ENCODE data around the gene C15orf61. TPM values are rescaled to one million over a fixed set of nuclear protein-coding genes. Genes with fewer than 3 reads are reported as not detected.

C15orf61 gene
- total and polyA plus RNA-seq, 2 donors (not counting 1 experiment from before 2014, with no cell fraction given): 6.1 to 6.3 TPM

- Mint-ChIP-seq H3K4me1 (peaks cover 14% of the 10 kb centered on the region), H3K4me3 (no peak overlapping the region), H3K27ac (no peak overlapping the region), H3K27me3 (no peaks in the 10 kb centered on the region), H3K9me3 (ENCODE audit: insufficient read depth) (no peaks in the 10 kb centered on the region)
- ChIA-PET CTCF (interaction anchor here (1.2 kb wide), 1 partner anchor 39 kb away, joined by 3 read pairs; no protein-coding TSS in a partner anchor), POLR2A (no interaction called here)
- H3K4me2 ChIP-seq (replicated peaks; ENCODE audit: low read depth, low read length, poor library complexity, severe bottlenecking): no peak overlapping the region
- H3K4me1 ChIP-seq (ENCODE audit: control insufficient read depth in 2 of 2, insufficient read depth in 2 of 2, low read length in 2 of 2): peaks cover 3 to 8% of the 10 kb centered on the region in 2 donors
- peaks cover 10% of the 10 kb centered on the region for H3K79me2 ChIP-seq (ENCODE audit: control insufficient read depth, insufficient read depth, low read length)
- H2AFZ ChIP-seq (ENCODE audit: insufficient read depth, low read depth, low read length, poor library complexity, severe bottlenecking): no peak overlapping the region
- peaks cover 6% of the 10 kb centered on the region for H4K20me1 ChIP-seq (ENCODE audit: control insufficient read depth, insufficient read depth, low read length, poor library complexity, severe bottlenecking)
- H3K27me3 ChIP-seq (replicated peaks in 1 of 4; ENCODE audit: control extremely low read depth in 1 of 4, control insufficient read depth in 3 of 4, insufficient read depth in 4 of 4, low read length in 3 of 4): no peaks in the 10 kb centered on the region
- H3K36me3 ChIP-seq (replicated peaks in 1 of 2; ENCODE audit: control extremely low read depth in 1 of 2, control insufficient read depth in 1 of 2, extremely low read depth in 1 of 2, insufficient read depth in 2 of 2, low read length in 1 of 2): peaks cover 3 to 15% of the 10 kb centered on the region in 2 experiments
- ATAC-seq (ENCODE audit: low read depth) (no peak), DNase-seq (no peak)
- intact Hi-C loops (cut with micrococcal nuclease): no loop called here
- 100% methylated on average over 1 of the region's 4 CpGs for WGBS (ENCODE audit: insufficient coverage)
- no peak for TF ChIP-seq CTCF (IDR thresholded peaks at IDR 0.05)
- H3K9ac ChIP-seq (ENCODE audit: low read length): no peak overlapping the region
- H3K27ac ChIP-seq (ENCODE audit: low read length in 2 of 2): no peak overlapping the region
- no peak overlapping the region for H3K4me3 ChIP-seq (ENCODE audit: control extremely low read depth in 1 of 5, extremely low read depth in 1 of 5, insufficient read depth in 1 of 5, low read depth in 2 of 5, low read length in 4 of 5)
- H3K9me3 ChIP-seq (ENCODE audit: control extremely low read depth in 1 of 3, control insufficient read depth in 2 of 3, insufficient read depth in 1 of 3, low read length in 2 of 3): no peaks in the 10 kb centered on the region
Observed at GRCh38 chr15:67550522-67550921, 29.6 kb downstream of the C15orf61 start.

GRCh38 chr15:67551207-67551743, 30.3 kb downstream of the C15orf61 start:
- ChIA-PET POLR2A (no interaction called here), CTCF (no interaction called here)
- Mint-ChIP-seq H3K4me1 (peaks cover 14% of the 10 kb centered on the region), H3K27me3 (no peaks in the 10 kb centered on the region), H3K27ac (no peak overlapping the region), H3K4me3 (no peak overlapping the region), H3K9me3 (ENCODE audit: insufficient read depth) (no peaks in the 10 kb centered on the region)
- H3K27ac ChIP-seq (ENCODE audit: low read length in 2 of 2): no peak overlapping the region
- H3K4me3 ChIP-seq (ENCODE audit: control extremely low read depth in 1 of 5, extremely low read depth in 1 of 5, insufficient read depth in 1 of 5, low read depth in 2 of 5, low read length in 4 of 5): no peak overlapping the region
- intact Hi-C loops (cut with micrococcal nuclease): no loop called here
- TF ChIP-seq CTCF (IDR thresholded peaks at IDR 0.05): no peak
- no peak for TF ChIP-seq EZH2 (IDR thresholded peaks at IDR 0.05; ENCODE audit: borderline replicate concordance, insufficient read depth, low read depth, low read length, poor library complexity, severe bottlenecking)
- ATAC-seq (ENCODE audit: low read depth) (no peak), DNase-seq (no peak)
- no peak overlapping the region for H3K9ac ChIP-seq (ENCODE audit: low read length)
- H3K4me1 ChIP-seq (ENCODE audit: control insufficient read depth in 2 of 2, insufficient read depth in 2 of 2, low read length in 2 of 2): peaks cover 3 to 8% of the 10 kb centered on the region in 2 donors
- H2AFZ ChIP-seq (ENCODE audit: insufficient read depth, low read depth, low read length, poor library complexity, severe bottlenecking): no peak overlapping the region
- no peak overlapping the region for H3K4me2 ChIP-seq (replicated peaks; ENCODE audit: low read depth, low read length, poor library complexity, severe bottlenecking)
- peaks cover 6% of the 10 kb centered on the region for H4K20me1 ChIP-seq (ENCODE audit: control insufficient read depth, insufficient read depth, low read length, poor library complexity, severe bottlenecking)
- peaks cover 3 to 15% of the 10 kb centered on the region in 2 experiments for H3K36me3 ChIP-seq (replicated peaks in 1 of 2; ENCODE audit: control extremely low read depth in 1 of 2, control insufficient read depth in 1 of 2, extremely low read depth in 1 of 2, insufficient read depth in 2 of 2, low read length in 1 of 2)
- H3K9me3 ChIP-seq (ENCODE audit: control extremely low read depth in 1 of 3, control insufficient read depth in 2 of 3, insufficient read depth in 1 of 3, low read length in 2 of 3): no peaks in the 10 kb centered on the region
- no peaks in the 10 kb centered on the region for H3K27me3 ChIP-seq (replicated peaks in 1 of 4; ENCODE audit: control extremely low read depth in 1 of 4, control insufficient read depth in 3 of 4, insufficient read depth in 4 of 4, low read length in 3 of 4)
- 100% methylated on average over 1 of the region's 1 CpG for WGBS (ENCODE audit: insufficient coverage)
- H3K79me2 ChIP-seq (ENCODE audit: control insufficient read depth, insufficient read depth, low read length): peaks cover 10% of the 10 kb centered on the region

Data from B cell (primary cell).